Spleen (tissue), 11 donors: ENCODE results near the gene ZNF69. TPM values are rescaled to one million over a fixed set of nuclear protein-coding genes. Genes with fewer than 3 reads are reported as not detected.
A peak's percentile ranks its signal among the peaks of the same experiment; 100 is the strongest.
"Not testable (repeated sequence)": the region's sequence is repeated elsewhere in the genome, so short reads cannot be mapped to it uniquely, and the experiment has no call there.

Experiments used
- DNase-seq: peaks from one replicate; pipeline ENCODE4 v3.0.0-alpha.2; 2020
- H3K27ac ChIP-seq, 8 donors: fragments of 200-600 bp; sonication (generic) in 7 of 8; 1 replicate in 4 of 8; 2 replicates in 4 of 8; pipeline versions ENCODE4 v1.5.0 to v1.8.0; 2016 to 2021; ENCODE audit warnings: inconsistent platforms in 4 of 8, mild to moderate bottlenecking in 4 of 8, moderate library complexity in 1 of 8
- H3K27me3 ChIP-seq, 7 donors: fragments of 200-600 bp; sonication (generic) in 6 of 7; replicated peaks in 1 of 7; 1 replicate in 4 of 7; 2 replicates in 3 of 7; pipeline versions ENCODE4 v1.5.0 to v1.8.0; 2016 to 2021; ENCODE audit warnings: inconsistent platforms in 3 of 7, mild to moderate bottlenecking in 1 of 7
- H3K36me3 ChIP-seq, 6 donors: fragments of 200-600 bp; sonication (generic) in 5 of 6; 1 replicate in 4 of 6; 2 replicates in 2 of 6; pipeline versions ENCODE4 v1.5.0 to v1.8.0; 2016 to 2021; ENCODE audit warnings: inconsistent platforms in 2 of 6
- H3K4me1 ChIP-seq, 6 donors: fragments of 200-600 bp; sonication (generic) in 5 of 6; 1 replicate in 3 of 6; 2 replicates in 3 of 6; pipeline versions ENCODE4 v1.5.0 to v1.8.0; 2016 to 2021; ENCODE audit warnings: inconsistent platforms in 3 of 6
- H3K4me3 ChIP-seq, 8 donors: fragments of 200-600 bp; sonication (generic) in 7 of 8; 1 replicate in 4 of 8; 2 replicates in 4 of 8; pipeline versions ENCODE4 v1.5.0 to v1.8.0; 2016 to 2021; ENCODE audit warnings: inconsistent platforms in 4 of 8, mild to moderate bottlenecking in 4 of 8, moderate library complexity in 2 of 8
- H3K9me3 ChIP-seq, 8 donors: fragments of 200-600 bp; sonication (generic) in 7 of 8; 1 replicate in 4 of 8; 2 replicates in 4 of 8; pipeline versions ENCODE4 v1.5.0 to v1.8.0; 2016 to 2021; ENCODE audit warnings: inconsistent platforms in 4 of 8
- CTCF ChIP-seq, 11 experiments: fragments of 200-600 bp in 7 of 11; fragments of 450-650 bp in 4 of 11; sonication (generic) in 4 of 11; IDR thresholded peaks in 8 of 11; conservative IDR thresholded peaks in 3 of 11; 1 replicate in 7 of 11; 2 replicates in 4 of 11; pipeline versions ENCODE4 v1.4.0 to v1.8.0; 2016 to 2021; ENCODE audit warnings: antibody characterized with exemption in 11 of 11, inconsistent platforms in 4 of 11, mild to moderate bottlenecking in 1 of 11
- POLR2A ChIP-seq, 3 donors: fragments of 450-650 bp; IDR thresholded peaks; one replicate each; pipeline ENCODE4 v1.5.1; 2017; ENCODE audit warnings: antibody characterized with exemption in 3 of 3, mild to moderate bottlenecking in 1 of 3
- POLR2AphosphoS5 ChIP-seq, 3 donors: sonication (generic); formaldehyde crosslinking; IDR thresholded peaks; one replicate each; pipeline ENCODE4 v1.5.1; 2017; ENCODE audit warnings: antibody characterized with exemption in 3 of 3
- WGBS, 5 donors: extraction: QIAGEN DNeasy Blood & Tissue Kit in 3 of 5; methylation state at CpG; one replicate each; pipeline versions ENCODE4 v1.1.5 to v1.1.7; 2013 to 2018; 5-methylcytosine and 5-hydroxymethylcytosine counted together
- intact Hi-C: fragments of 100-400 bp; cut with DNase I; formaldehyde crosslinking; loops from one replicate; pipeline ENCODE4 v1.15.0; 2023; ENCODE audit warnings: low total_unique reads
- polyA plus RNA-seq, 3 donors: library from polyadenylated mRNA; stranded (reverse); fragments of 200-250 nt; gene quantifications; one replicate each; pipeline ENCODE4 v1.2.1, GENCODE V29; 2013
- total RNA-seq, 7 donors: library from RNA; depleted of rRNA in 3 of 7; stranded (reverse); fragments of >200 nt in 3 of 7; fragmentation: NEBNext Ultra II Directional in 4 of 7; extraction: Animal tissue kit (Norgen Biotek cat#: 25700) in 4 of 7; gene quantifications; one replicate each; pipeline versions ENCODE4 v1.1.0 to v1.2.1, GENCODE V29; 2016 to 2021
- donor health status: healthy with polysubstance abuse.
- donor health status: DM: no; HTN: no; CAD: no; lungs with moderate emphysema.
- donor health status: DM: no; HTN: no; CAD: no.
- donor health status: Bipolar disorder and iron deficiency.
- donor health status: healthy.
- donor health status: DM: no; HTN: no; CAD: no.
- donor health status: DM: yes; HTN: yes; CAD: no.

The ZNF69 gene
- total and polyA plus RNA-seq, 10 donors, result 1.8 to 11.0 (median 4.6) TPM

- intact Hi-C loops, result no loop called here
- no peak for DNase-seq
- H3K4me3 ChIP-seq, result no peak overlapping the region
- WGBS, 5 donors, result 54 to 81% (median 74%) methylated on average over 1 of the region's 1 CpG
- peaks cover 0 to 11% (median 4%) of the 10 kb centered on the region in 6 donors for H3K36me3 ChIP-seq
- H3K9me3 ChIP-seq, result peaks cover 5 to 48% (median 43%) of the 10 kb centered on the region in 8 donors
- no peak for TF ChIP-seq POLR2A (IDR thresholded peaks at IDR 0.05)
- no peak for TF ChIP-seq CTCF (IDR thresholded peaks at IDR 0.05 in 8 of 11, conservative IDR thresholded peaks at IDR 0.05 in 3 of 11)
- no peak for TF ChIP-seq POLR2AphosphoS5 (IDR thresholded peaks at IDR 0.05)
- H3K27ac ChIP-seq, result no peak overlapping the region
- no peaks in the 10 kb centered on the region for H3K4me1 ChIP-seq
- H3K27me3 ChIP-seq, result no peaks in the 10 kb centered on the region
These were observed 13.8 kb upstream of the ZNF69 start for GRCh38 chr19:11873762-11874161.

- peaks cover 0 to 11% (median 6%) of the 10 kb centered on the region in 8 donors for H3K9me3 ChIP-seq
- peak in 6 of 11 experiments; percentile 7 to 57 (median 40) for TF ChIP-seq CTCF (IDR thresholded peaks at IDR 0.05 in 8 of 11, conservative IDR thresholded peaks at IDR 0.05 in 3 of 11)
- 74 to 84% (median 81%) methylated on average over 16 of the region's 16 CpGs for WGBS, 5 donors
- H3K27ac ChIP-seq, H3K36me3 ChIP-seq, H3K4me1 ChIP-seq, H3K27me3 ChIP-seq, H3K4me3 ChIP-seq, DNase-seq: not testable (repeated sequence)
- intact Hi-C loops, result loop anchor here (2.0 kb wide), 1 partner anchor 109 kb away; no protein-coding TSS in a partner anchor
These were observed 7.8 kb upstream of the ZNF69 start for GRCh38 chr19:11879687-11880266.

DNA sequence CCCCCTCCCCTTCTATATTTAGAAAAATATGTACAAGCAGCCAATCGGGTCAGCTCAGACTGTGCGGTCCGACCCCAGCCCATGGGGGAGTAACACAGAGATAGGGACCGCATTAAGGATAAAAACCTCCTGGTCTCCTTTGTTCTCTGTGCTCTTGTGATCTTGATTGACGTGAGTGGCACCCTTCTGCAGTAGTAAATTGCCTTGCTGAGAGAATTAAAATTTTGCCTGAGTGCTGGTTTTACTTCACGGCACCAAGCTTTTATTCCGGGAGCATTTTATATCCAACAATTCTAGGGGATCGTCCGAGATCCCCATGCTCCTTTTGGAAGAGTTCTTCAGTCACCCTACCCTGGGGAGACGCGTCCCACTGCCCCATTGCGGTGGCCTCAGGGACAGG is 7.0 kb upstream of the ZNF69 start:
- H3K9me3 ChIP-seq, result peaks cover 0 to 11% (median 6%) of the 10 kb centered on the region in 8 donors
- TF ChIP-seq POLR2AphosphoS5 (IDR thresholded peaks at IDR 0.05) (no peak), POLR2A (IDR thresholded peaks at IDR 0.05) (no peak), CTCF (IDR thresholded peaks at IDR 0.05 in 8 of 11, conservative IDR thresholded peaks at IDR 0.05 in 3 of 11) (no peak)
- 90 to 96% (median 92%) methylated on average over 12 of the region's 12 CpGs for WGBS, 5 donors
- no peak overlapping the region for H3K4me3 ChIP-seq
- H3K27me3 ChIP-seq, result no peaks in the 10 kb centered on the region
- DNase-seq, result no peak
- H3K36me3 ChIP-seq, result no peaks in the 10 kb centered on the region
- intact Hi-C loops, result loop anchor here (2.0 kb wide), 1 partner anchor 108 kb away; no protein-coding TSS in a partner anchor
- peaks cover 0 to 5% (median 2%) of the 10 kb centered on the region in 6 donors for H3K4me1 ChIP-seq
- no peak overlapping the region for H3K27ac ChIP-seq

- H3K4me3 ChIP-seq, result peak overlapping the region in 1 of 8 donors; percentile 21
- WGBS, 5 donors, result 15 to 25% (median 19%) methylated on average over 10 of the region's 10 CpGs
These were observed 6.3 kb upstream of the ZNF69 start for GRCh38 chr19:11881151-11881800.

More at GRCh38 chr19:11881151-11881800, 6.3 kb upstream of the ZNF69 start:
- DNase-seq, result peak; percentile 75
- H3K9me3 ChIP-seq, result peaks cover 0 to 13% (median 7%) of the 10 kb centered on the region in 8 donors
- no peaks in the 10 kb centered on the region for H3K36me3 ChIP-seq
- TF ChIP-seq CTCF (IDR thresholded peaks at IDR 0.05 in 8 of 11, conservative IDR thresholded peaks at IDR 0.05 in 3 of 11) (peak; percentile 41 to 82 (median 74)), POLR2A (IDR thresholded peaks at IDR 0.05) (no peak), POLR2AphosphoS5 (IDR thresholded peaks at IDR 0.05) (no peak)
- no peak overlapping the region for H3K27ac ChIP-seq
- H3K27me3 ChIP-seq, result no peaks in the 10 kb centered on the region
- intact Hi-C loops, result loop anchor here (2.0 kb wide), 1 partner anchor 108 kb away; no protein-coding TSS in a partner anchor
- H3K4me1 ChIP-seq, result peaks cover 0 to 5% (median 2%) of the 10 kb centered on the region in 6 donors
